Amygdala (tissue), 56 donors: ENCODE measurements around the gene IL6.
"Not testable (repeated sequence)": the region's sequence is repeated elsewhere in the genome, so short reads cannot be mapped to it uniquely, and the experiment has no call there.

Experiments used
- DNase-seq, 56 donors: peaks; one replicate each; lab custom pipeline; 2025; lab: John Stamatoyannopoulos, UW

Gene IL6

DNA sequence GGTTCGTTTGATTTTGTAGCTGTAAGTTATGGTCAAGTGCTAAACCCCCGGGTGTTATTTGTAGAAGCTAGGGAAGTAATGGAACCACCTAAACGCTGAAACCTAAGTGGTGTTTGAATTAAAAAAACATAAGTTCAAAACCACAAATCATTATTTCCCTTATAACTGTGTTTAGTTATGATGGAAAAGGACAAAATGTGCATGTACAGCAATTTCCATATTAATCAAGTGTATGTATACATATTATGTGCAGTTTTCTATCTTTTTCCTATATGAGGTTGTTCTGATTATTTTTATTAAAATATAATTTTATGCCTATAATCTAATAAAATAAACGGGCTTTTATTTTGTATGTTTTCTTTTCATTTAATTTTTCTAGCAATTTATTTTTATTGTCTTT lies 45.9 kb downstream of the IL6 start:
- DNase-seq = no peak

DNA sequence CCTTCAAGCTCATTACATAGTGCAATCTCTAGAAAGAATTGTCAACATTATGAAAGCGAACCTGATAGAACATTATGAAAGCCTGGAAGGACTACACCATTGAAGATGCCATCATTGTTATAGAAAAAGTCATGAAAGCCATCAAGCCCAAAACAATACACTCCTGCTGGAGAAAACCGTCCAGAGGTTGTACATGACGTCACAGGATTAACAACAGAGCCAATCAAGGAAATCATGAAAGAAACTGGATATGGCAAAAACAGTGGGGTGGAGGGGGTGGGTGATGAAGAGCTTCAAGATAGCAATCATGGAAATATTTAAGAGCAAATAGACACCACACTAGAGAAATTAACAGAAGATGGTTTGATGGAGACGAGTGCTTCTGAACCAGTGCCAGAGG lies 50.0 kb downstream of the IL6 start:
- DNase-seq = no peak

DNA sequence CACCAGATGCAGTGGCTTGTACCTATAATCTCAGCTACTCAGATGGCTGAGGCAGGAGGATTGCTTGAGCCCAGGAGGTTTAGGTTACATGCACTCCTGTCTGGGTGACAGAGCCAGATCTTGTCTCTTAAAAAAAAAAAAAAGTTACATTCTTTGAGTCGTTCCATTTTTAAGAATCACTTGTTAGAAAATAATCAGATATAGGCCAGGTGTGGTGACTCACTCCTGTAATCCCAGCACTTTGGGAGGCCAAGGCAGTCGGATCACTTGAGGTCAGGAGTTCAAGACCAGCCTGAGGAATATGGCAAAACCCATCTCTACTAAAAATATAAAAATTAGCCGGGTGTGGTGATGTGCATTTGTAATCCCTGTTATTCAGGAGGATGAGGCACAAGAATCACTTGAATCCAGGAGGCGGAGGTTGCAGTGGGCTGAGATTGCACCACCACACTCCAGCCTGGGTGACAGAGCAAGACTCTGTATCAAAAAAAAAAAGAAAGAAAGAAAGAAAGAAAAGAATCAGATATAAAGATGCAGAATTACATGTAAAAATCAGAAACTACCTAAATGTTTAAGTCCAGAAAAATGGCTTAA lies 52.8 kb downstream of the IL6 start:
- not testable (repeated sequence) for DNase-seq

DNA sequence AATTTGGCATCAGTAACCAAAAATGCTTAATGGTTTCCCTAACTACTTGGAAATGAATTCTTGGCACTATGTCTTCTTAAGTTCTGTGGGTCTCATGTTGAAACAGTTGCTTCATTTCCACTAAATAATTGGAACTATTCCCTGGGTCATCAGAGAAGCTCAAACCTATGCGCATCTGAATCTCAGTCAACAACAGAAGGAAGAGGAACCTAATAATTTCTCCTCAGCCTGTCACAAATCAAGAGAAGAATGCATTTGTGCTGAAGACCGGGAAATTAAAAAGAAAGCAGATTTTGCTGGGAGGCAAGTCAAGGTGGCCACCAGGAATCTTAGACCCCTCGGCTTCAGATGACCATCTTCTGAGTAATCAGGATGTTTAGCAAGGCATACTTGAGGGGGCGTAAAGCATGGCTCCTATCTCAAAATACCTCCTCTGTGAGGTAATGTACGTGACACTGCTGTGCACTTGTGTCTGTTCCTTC lies 54.3 kb downstream of the IL6 start:
- DNase-seq = no peak
